Fibroblast of upper back skin (primary cell): ENCODE measurements around the gene CNTFR.
"Not testable (repeated sequence)": the region's sequence is repeated elsewhere in the genome, so short reads cannot be mapped to it uniquely, and the experiment has no call there.

ENCODE experiments used
- DNase-seq: peaks from one replicate; pipeline ENCODE4 v3.0.0-alpha.2; 2013

CNTFR gene

DNA sequence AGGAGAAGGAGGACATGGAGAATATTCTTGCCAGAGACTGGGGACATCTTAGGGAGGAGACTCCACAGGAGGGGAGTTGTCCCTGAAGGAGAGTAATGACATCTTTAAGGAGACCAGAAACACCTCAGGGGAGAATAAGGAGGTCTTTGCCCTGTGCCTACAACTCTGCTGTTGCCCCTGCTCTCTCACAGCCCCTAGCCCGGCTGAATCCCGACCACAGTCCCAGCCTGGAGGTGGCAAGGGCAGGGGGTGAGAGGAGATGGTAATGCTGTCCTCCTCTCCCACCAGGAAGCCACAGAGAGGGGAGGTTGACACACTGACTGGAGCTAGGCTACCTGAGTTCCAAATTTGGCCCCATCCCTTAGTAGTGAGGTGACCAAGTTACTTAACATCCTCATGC, 36.5 kb downstream of the CNTFR start:
- no peak for DNase-seq

DNA sequence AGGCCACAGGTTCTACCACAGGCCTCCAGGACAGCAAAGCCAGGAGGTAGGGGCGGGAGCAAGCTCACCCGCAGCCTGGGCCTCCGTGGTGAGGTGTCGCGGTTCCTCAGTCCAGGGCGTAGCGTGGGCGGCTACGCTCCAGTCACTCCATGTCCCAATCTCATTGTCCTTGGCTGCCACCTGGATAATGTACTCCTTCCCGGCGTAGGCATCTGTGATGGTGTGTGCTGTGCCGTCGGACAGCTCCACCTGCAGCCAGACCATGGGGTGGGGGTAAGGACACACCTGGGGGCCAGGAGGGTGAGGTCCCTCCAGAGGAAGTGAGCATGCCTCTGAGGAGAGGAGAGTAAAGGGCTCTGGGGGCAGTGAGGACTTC, 36.9 kb downstream of the CNTFR start:
- DNase-seq = no peak

DNA sequence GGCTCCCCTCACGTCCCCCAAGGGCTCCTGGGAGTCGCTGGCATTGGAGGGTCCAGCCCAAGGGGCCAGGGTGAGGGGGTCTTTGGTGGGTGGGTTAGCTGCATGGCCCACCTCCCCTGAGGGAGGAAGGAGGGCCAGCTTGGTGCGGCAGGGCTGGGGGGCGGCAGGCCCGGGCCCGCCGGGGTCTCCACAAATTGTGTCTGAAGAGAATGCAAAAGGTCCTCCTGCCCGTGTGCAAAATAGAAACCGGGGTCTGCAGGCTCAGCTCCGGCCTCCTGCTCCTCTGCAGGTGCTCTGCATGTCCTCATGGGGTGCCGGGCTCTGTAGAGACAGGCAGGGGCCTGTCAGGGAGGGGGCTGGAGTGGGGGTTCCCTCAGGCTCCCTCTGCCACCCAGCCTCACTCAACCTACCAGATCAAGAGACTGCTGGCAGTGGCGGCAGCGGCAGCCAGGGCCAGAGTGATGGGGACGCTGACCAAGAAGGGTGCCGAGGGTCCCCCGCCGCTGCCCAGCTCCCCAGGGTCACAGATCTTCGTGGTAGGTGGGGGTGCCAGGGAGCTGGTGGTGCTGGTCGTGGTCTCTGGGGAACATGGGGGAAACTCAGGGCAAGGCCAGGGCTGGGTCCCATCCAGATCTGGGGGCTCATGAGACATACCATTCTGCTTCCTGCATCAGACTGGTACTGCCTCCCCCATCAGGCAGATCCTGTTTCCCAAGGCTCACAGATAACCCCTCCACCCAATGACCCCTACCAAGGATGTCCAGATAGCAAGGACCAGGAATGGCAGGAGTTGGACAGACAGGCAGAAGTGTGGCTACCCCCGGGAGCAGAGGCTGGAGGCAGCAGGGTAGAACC, 37.5 kb downstream of the CNTFR start:
- DNase-seq = no peak

DNA sequence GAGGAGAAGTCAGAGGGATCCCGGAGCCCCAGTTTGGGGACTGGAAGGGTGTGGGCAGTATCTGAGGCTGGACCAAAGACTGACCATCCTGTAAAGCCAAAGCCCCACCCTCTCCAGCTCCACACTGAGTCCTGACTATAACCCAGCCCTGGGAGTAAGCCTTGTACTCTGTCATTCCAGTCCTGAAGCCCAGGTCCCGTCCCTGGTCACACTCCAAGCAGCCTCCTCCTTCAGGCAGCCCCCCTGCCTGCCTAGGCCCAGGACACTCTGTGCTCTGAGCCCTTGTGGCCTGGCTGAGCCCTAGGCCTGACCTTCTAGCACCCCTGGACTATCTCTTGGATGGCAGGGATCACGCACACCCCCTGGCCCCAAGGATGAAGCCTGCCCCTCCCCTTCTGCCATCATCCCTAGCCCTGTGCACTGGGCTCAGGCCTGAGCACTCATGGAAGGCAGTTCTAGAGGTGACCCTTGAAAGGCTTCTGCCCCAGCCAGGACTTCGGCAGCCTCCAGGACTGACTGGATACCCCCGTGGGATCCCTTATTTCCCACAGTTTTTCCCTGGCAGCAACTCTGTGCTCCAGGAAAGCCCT, 38.7 kb downstream of the CNTFR start:
- no peak for DNase-seq

DNA sequence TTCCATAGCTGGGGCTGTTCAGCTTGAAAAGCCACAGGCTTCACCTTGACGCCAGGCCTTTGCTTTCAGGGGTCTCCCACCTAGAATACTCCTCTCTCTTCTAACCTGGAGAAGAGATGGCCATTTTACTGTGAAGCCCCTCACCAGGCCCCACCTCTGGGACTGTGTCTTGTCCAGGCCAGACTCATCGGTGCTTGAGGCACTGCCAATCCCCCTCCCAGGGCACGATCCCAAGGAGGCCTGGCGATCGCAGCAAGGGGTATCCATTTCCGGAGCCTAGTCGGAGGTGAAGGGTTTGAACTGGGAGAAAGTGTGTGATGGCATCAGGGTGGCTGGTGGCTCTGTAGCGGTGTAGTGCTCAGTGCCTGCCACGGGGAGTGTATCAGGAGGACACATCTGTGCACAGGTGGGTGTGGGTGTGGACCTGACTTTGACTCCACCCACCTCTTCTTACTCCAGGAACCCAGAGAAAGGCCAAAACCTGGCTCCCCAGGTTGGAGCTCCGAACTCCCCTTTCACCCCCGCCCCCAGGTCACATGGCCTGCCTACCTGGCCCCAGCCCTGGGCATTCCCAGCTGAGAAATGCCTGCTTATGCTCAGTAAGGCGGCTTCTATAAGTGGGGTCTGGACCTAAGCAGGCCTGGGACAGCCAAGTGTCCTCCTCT, 39.4 kb downstream of the CNTFR start:
- DNase-seq = no peak

DNA sequence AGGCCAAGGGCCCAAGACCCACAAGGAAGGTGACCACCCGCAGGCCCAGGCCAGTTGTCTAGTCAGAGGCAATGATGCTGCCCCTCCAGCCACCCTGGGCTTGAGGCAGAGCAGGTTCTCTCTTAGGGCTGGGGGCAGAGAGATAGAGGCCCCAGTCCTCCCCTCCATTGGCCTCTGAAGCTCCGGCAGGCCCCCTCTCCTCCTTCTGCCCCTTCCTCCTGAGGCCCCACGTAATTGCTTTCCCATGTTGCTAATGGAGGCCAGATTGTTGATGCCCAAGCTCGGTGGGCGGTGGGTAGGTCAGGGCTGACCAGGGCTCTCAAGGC, 40.2 kb downstream of the CNTFR start:
- DNase-seq = no peak

DNA sequence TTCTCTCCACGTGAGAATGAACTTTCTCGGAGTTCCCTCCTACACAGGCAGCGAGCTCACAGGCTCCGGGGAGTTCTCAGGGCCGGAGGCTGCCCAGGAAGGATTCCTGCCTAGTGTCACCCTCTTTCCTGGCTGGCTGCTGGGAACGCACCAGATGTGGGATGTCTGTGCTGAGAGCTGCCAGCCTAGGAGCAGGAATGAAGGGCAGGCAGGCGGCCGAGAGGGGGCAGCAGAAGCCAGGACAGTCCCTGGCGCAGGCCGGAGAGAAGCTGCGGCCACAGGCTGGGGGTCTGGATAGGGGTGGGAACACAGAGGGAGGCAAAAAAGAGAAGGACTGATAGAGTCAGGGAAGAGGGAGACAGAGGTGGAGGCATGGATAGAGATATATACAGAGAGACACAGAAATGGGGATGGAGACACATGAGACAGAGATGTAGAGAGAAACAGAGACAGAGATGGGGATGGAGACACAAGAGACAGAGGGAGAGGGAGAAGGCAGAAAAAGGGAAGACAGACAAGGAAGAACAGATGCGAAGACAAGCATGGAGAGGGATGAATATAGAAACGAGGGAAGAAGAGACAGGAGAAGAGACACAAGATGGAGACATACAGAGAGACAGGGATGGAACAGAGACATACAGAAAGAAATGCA, 41.4 kb downstream of the CNTFR start:
- DNase-seq = peak; percentile 53

DNA sequence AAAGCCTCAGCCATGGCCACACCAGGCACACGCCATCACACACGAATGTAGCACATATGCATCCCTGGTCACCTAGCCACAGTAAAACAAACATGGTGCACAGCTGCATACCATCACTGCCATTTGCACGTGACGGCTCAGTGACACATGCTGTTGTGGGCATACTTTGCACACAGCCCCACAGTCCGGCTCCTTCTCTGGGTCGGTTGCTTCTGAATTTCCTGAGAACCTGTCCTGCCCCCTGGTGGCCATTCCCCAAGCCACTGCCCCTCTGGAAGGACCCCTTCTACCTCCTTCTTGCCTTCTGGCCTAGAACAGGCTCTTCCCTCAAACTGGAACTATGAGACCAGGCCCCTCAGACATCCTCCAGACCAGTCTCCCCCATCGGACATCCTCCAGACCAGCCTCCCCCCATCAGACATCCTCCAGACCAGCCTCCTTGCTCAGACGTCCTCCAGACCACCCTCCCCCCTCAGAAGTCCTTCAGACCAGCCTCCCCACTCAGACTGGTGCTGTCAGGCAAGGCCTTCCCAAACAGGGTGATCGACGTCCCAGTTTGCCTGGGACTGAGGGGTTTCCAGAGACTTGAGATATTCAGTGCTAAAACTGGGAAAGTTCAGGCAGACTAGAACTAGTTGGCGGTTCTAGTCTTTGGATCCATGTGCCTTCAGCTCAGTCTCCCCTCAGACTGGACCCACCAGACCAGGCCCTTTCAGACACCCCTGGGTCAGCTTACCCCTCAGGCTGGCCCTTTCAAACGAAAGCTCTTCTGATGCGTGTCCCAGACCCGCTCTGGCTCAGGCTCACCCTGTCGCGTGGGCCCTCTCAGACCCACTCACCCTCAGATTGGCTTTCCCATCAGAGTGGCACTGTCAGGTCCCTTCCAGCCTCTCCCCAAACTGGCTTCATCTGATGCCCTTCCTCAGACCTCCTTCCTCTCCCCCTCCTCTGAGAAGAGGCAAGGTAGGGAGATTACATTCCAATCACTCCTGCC, 42.4 kb downstream of the CNTFR start:
- peak; percentile 61 for DNase-seq

DNA sequence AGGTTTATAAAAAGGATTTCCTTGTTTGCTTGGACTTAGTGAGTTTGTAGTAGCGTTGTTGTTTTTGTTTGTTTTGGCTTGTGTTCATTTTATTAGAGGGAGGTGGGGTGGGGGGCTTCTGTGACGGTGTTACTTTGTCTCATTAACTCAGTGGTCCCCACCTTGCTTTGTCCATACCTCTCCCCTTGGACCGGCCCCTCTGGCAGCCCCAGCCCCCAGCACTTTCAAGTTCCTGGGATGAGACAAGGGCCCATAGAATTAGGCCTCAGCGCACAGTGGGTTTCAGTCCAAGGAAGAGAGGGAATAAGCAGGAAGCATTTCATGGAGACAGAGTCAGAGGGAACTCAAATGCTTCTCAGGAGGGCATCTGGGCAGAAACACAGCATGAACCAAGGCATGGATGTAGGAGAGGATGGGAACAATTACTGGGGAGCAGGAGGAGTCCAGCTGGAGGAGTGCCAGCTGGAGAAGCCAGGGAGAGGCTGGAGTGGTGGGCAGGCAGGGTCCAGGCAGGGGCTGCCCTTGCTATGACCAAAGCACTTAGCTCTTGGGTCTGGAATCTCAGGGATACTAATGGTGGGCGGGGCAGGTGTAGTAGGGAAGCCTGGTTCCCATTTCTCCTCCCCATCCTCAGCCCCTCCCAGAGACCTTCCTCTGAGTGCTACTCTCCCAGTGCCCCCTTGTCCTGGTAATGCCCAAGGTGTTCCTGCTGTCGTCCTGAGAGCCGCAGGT, 43.3 kb downstream of the CNTFR start:
- DNase-seq = no peak

DNA sequence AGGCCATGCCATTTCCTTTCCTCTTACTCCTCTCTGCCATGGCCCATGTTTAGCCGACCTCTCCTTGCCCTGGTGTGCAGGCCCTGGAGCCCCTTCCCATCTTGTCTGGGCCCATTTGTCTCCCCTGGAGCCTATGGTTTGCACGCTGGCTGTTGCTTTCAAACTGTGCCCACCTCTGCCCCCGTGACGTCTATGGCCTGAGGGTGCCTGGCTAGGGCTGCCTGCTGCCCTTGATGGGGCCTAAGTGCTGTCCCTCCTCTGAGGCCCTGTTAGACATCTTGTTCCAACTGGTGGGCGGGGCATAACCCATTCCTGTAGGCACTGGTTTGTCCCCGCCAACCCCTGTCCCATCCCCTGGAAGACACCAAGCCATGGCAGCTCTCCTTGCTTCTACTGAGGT, 44.0 kb downstream of the CNTFR start:
- DNase-seq = no peak

DNA sequence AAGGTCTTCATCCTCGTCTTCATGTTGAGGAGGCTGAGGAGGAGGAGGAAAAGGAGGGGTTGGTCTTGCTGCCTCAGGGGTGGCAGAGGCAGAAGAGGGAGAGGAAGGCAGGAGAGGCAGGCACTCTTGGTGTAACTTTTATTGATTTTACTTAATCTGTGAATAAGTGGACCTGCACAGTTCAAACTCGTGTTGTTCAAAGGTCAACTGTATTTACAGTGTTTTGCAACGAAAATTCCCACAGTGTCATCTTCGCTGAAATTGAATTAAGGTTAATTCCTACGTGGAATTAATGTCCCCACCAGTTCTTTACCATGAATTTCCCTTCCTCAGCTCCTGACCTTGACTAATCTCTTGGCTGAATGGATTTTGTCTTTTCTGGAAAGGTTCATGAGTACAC, 45.5 kb downstream of the CNTFR start:
- DNase-seq = no peak

DNA sequence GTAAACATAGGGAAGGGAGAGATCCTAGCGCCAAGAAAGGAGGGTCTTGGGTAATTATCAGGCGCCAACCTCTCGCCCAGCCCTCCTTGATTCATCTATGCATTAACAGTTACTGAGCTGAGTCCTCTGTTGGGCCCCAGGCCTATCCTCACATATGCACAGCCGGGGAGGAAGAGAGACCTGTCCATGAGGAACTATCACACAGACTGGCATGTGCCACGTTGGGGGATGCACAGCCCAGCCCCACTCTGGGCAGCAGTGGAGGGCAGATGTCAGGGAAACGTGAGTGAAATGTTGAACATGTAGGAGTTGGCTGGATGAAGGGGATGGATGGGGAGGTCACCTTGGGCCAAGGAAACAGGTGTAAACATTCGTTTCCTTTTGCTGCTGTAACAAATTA, 48.0 kb downstream of the CNTFR start:
- no peak for DNase-seq

DNA sequence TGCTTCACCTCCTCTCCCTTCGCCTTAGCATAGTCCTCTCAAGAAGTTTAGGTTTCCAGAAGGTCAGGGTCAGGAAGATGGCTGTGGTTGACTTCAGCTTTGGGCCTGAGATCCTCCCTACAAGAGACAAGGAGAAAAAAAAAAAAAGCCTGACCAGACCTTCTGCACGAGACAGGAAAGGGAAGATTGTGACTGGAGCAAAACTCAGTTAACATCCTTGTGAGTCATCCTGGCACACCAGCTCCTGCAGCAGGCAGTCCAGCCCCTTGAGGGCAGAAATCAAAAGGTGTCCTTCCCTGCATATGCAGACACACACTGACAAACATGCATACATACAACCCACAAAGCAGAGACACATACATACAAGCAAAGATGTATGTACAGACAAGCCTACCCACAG, 48.7 kb downstream of the CNTFR start:
- DNase-seq = peak; percentile 40

DNA sequence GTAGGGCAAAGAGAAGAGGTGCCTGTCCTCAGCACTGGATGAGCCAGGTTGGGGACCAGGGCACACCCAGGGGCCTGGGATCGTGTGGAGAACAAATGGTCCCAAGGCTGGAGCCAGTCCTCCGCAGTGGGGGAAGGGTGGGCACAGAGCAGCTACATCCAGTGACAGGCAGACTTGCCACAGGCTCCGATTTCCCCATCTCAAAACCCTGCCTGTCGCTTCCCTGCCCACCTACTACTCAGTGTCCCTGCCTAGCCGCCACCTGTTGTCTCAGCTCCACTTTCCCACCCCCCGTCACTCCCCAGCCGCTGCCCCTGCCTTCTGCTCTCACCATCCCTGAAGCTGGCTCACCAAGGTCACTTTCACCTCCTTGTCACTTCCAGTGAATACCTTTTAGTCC, 52.8 kb downstream of the CNTFR start:
- no peak for DNase-seq

DNA sequence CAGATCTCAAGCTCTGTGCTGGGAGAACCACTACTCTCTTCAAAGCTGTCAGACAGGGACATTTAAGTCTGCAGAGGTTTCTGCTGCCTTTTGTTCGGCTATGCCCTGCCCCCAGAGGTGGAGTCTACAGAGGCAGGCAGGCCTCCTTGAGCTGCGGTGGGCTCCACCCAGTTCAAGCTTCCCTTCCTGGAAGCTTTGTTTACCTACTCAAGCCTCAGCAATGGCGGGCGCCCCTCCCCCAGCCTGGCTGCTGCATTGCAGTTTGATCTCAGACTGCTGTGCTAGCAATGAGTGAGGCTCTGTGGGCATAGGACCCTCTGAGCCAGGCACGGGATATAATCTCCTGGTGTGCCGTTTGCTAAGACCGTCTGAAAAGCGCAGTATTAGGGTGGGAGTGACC, 57.5 kb downstream of the CNTFR start:
- DNase-seq = not testable (repeated sequence)

DNA sequence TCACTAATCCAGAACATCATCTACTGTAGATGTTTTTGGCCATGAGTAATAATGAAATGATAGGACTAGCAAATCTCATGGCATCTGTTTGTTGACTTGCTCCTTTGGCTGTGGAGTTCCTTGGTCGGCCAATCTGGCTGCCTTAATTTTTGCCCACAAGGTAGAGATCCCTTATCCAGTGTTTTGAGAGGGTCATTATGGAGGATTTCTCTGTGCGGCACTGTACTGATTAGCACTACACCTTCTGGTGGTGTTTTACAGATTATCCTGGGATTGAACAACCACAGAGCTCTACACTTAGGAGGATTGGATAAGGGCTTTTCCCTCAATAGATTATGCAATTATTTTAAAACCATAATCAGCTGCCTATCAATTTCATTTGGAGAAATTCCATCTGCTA, 63.5 kb downstream of the CNTFR start:
- no peak for DNase-seq

DNA sequence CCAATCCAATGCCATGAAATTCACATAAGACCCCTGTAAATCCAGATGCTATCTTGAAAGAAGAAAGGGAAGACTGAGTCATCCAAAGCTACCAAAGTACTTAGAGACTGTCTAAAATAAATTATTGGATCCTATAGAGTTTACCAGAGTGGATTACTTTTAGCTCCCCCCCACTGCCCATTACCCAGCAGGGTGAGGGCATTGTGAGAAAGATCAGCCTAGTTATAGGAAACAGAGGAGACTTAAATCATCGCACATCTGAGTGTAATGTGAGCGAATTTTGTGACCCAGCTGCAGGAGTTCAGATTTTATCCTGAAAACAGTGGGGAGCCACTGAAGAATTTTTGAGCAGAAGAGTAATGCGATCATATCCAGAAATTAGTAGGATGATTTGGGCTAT, 65.2 kb downstream of the CNTFR start:
- no peak for DNase-seq

DNA sequence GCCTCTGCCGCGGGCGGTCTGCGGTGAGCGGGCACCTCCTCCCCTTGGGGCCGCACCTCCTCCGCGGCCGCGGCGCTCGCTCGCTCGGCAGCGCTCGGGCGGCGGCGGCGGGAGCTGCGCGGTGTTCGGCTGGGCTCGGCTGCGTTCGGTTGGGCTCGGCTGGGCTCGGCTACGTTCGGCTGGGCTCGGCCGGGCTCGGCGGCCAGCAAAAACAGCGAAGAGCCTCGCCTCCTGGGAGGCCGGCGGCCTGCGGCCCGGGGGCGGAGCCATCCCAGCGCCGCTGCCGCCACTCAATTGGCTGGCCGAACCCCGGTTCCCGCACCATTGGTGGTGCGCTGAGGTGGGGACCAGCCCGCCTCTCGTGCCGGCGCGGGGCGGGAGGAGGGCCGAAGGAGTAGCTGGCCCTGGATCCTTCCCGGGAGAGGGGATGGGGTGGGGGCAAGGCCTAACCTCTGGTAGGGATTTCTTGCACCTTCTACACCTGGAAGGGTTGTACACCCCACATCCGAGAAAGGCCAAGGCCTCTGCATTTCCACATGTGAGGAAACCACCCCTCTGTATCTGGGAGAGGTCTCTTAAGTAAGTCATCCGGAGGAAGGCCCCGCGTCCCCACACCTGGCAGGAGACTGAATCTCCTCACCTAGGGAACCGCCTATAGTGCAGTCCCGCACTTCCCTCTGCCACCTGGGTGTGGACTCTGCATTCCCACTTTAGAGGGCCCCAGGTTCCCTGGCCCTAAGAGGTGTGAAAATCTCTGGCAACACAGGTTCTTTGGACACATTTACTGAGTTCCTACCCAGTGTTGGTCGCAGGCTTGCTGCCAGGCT, 66.3 kb downstream of the CNTFR start, which contains the start of gene ENHO:
ENHO (minus strand) TSS at position 20 of the 827 bp plus-strand sequence. CDS start 1,295 bp downstream, outside the sequence.
- peak; percentile 83 for DNase-seq

DNA sequence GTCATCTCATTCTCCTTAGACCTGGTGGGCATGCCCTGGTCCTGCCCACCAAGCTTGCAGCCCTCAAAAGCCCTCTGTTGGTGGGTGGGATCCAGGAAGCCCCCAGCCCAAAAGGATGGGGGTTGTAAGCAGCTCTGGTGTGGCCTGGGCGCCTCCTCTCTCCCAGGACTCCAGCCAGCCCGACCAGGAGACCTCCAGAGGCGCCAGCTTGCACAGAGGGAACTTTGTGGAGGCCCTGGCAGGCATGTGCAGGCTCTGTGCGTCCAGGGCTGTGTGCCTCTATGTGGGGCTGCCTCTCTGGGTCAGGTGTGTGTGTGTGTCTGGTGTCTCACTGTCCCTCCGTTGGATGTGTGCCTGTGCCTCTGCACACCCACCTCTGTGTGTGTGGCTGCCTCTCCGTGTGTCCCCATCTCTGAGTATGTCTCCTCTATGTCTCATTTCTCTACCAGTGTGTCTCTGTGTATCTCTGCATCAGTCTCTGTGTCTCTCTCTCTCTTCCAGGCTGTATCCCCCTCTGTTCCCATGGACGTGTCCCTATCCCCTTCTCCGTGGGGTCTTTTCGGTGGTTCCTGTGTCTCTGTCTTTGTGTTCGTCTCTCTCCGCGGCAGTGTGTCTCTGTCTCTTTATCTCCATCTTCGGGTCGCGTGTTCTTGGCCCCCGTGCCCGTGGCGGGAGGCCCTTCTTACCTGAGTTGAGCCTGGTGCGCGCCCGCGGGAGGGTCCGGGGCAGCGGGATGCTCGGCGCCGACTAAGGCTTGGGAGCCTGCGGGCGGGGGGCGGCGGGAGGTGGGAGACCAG, 67.2 kb downstream of the CNTFR start:
- DNase-seq = no peak
